H9 (cell line): ENCODE measurements around the gene PHYH. TPM values are rescaled to one million over a fixed set of nuclear protein-coding genes. Genes with fewer than 3 reads are reported as not detected.
A peak's percentile ranks its signal among the peaks of the same experiment; 100 is the strongest.

Experiments used
- DNase-seq: peaks from one replicate; pipeline ENCODE4 v3.0.0-alpha.2; 2017
- H2AFZ ChIP-seq: one replicate; pipeline ENCODE4 v1.6.1; 2013; ENCODE audit warnings: mild to moderate bottlenecking, low read length, control low read depth, moderate library complexity
- H2AK5ac ChIP-seq: 2 replicates; pipeline ENCODE4 v1.6.1; 2013; ENCODE audit warnings: low read length, control low read depth, mixed read lengths; ENCODE audit not compliant: insufficient read length
- H2BK120ac ChIP-seq: one replicate; pipeline ENCODE4 v1.6.1; 2013; ENCODE audit warnings: low read depth, mild to moderate bottlenecking, low read length, control low read depth, inconsistent platforms; ENCODE audit not compliant: poor library complexity, severe bottlenecking
- H2BK12ac ChIP-seq: 2 replicates; pipeline ENCODE4 v1.6.1; 2013; ENCODE audit warnings: low read length, control low read depth, mixed read lengths, low read depth; ENCODE audit not compliant: insufficient read length
- H2BK15ac ChIP-seq: 2 replicates; pipeline ENCODE4 v1.6.1; 2013; ENCODE audit warnings: low read depth, low read length, control low read depth
- H2BK20ac ChIP-seq: one replicate; pipeline ENCODE4 v1.6.1; 2013; ENCODE audit warnings: low read depth, mild to moderate bottlenecking, low read length, control low read depth, inconsistent platforms; ENCODE audit not compliant: poor library complexity, severe bottlenecking
- H2BK5ac ChIP-seq: 2 replicates; pipeline ENCODE4 v1.6.1; 2013; ENCODE audit warnings: low read length, control low read depth, mixed read lengths; ENCODE audit not compliant: insufficient read length
- H3K14ac ChIP-seq: 2 replicates; pipeline ENCODE4 v1.6.1; 2013; ENCODE audit warnings: low read length, control low read depth; ENCODE audit not compliant: insufficient read depth
- H3K18ac ChIP-seq: 2 replicates; pipeline ENCODE4 v1.6.1; 2013; ENCODE audit warnings: low read depth, mild to moderate bottlenecking, mixed read lengths, low read length, control low read depth; ENCODE audit not compliant: insufficient read length
- H3K23ac ChIP-seq: 2 replicates; pipeline ENCODE4 v1.6.1; 2013; ENCODE audit warnings: low read length, control low read depth, mixed read lengths, low read depth; ENCODE audit not compliant: insufficient read length
- H3K23me2 ChIP-seq: 2 replicates; pipeline ENCODE4 v1.6.1; 2013; ENCODE audit warnings: low read depth, mild to moderate bottlenecking, mixed read lengths, low read length, control low read depth; ENCODE audit not compliant: insufficient read length, poor library complexity, severe bottlenecking
- H3K27ac ChIP-seq: 2 replicates; pipeline ENCODE4 v1.5.1; 2013; ENCODE audit warnings: low read length, control low read depth, mixed read lengths, low read depth; ENCODE audit not compliant: insufficient read length
- H3K27me3 ChIP-seq: 2 replicates; pipeline ENCODE4 v1.6.1; 2013; ENCODE audit warnings: low read length, control low read depth, inconsistent platforms; ENCODE audit not compliant: insufficient read depth
- H3K4ac ChIP-seq: 2 replicates; pipeline ENCODE4 v1.6.1; 2013; ENCODE audit warnings: low read depth, mild to moderate bottlenecking, control low read depth, inconsistent platforms, low read length, moderate library complexity
- H3K4me1 ChIP-seq: 2 replicates; pipeline ENCODE4 v1.6.1; 2013; ENCODE audit warnings: low read length, control low read depth, inconsistent platforms; ENCODE audit not compliant: insufficient read depth
- H3K4me2 ChIP-seq: 2 replicates; pipeline ENCODE4 v1.6.1; 2013; ENCODE audit warnings: low read length, control low read depth, mixed read lengths; ENCODE audit not compliant: insufficient read length, insufficient read depth
- H3K56ac ChIP-seq: 2 replicates; pipeline ENCODE4 v1.6.1; 2013; ENCODE audit warnings: low read depth, mild to moderate bottlenecking, mixed read lengths, low read length, control low read depth; ENCODE audit not compliant: insufficient read length
- H3K79me1 ChIP-seq: 2 replicates; pipeline ENCODE4 v1.6.1; 2013; ENCODE audit warnings: low read depth, mild to moderate bottlenecking, moderate library complexity, low read length, control low read depth, inconsistent platforms; ENCODE audit not compliant: insufficient read depth, poor library complexity, severe bottlenecking
- H3K79me2 ChIP-seq: 2 replicates; pipeline ENCODE4 v1.6.1; 2013; ENCODE audit warnings: low read length, control low read depth, inconsistent platforms; ENCODE audit not compliant: insufficient read depth
- H3K9ac ChIP-seq: 2 replicates; pipeline ENCODE4 v1.6.1; 2013; ENCODE audit warnings: low read length, control low read depth, mixed read lengths; ENCODE audit not compliant: insufficient read length; ENCODE audit errors: extremely low read depth
- H3K9me3 ChIP-seq: one replicate; pipeline ENCODE4 v1.6.1; 2013; ENCODE audit warnings: low read depth, low read length, inconsistent platforms; ENCODE audit not compliant: control insufficient read depth
- H3T11ph ChIP-seq: one replicate; pipeline ENCODE4 v1.6.1; 2013; ENCODE audit warnings: mild to moderate bottlenecking, low read length, control low read depth, inconsistent platforms
- H4K20me1 ChIP-seq: one replicate; pipeline ENCODE4 v1.6.1; 2013; ENCODE audit not compliant: control insufficient read depth, insufficient read length, insufficient read depth
- H4K5ac ChIP-seq: 2 replicates; pipeline ENCODE4 v1.6.1; 2013; ENCODE audit warnings: low read depth, mild to moderate bottlenecking, mixed read lengths, low read length, control low read depth; ENCODE audit not compliant: insufficient read length
- H4K8ac ChIP-seq: replicated peaks from 2 replicates; pipeline ENCODE4 v1.6.1; 2013; ENCODE audit warnings: low read length, control low read depth, mixed read lengths, low read depth; ENCODE audit not compliant: insufficient read length
- H4K91ac ChIP-seq: 2 replicates; pipeline ENCODE4 v1.6.1; 2013; ENCODE audit warnings: low read depth, mild to moderate bottlenecking, moderate library complexity, mixed read lengths, low read length, control low read depth; ENCODE audit not compliant: insufficient read length
- H3K27ac Mint-ChIP-seq, 3 experiments: 2 replicates in 2 of 3; 3 replicates in 1 of 3; pipeline ENCODE4 v1.8.0; 2020 to 2021; ENCODE audit warnings: mixed read lengths in 3 of 3, mild to moderate bottlenecking in 1 of 3, moderate library complexity in 1 of 3
- H3K27me3 Mint-ChIP-seq: 2 replicates; pipeline ENCODE4 v1.8.0; 2021; ENCODE audit warnings: low read depth, mild to moderate bottlenecking, moderate library complexity, mixed read lengths
- H3K36me3 Mint-ChIP-seq, 3 experiments: 2 replicates in 2 of 3; 3 replicates in 1 of 3; pipeline ENCODE4 v1.8.0; 2020 to 2021; ENCODE audit warnings: low read depth in 3 of 3, mixed read lengths in 3 of 3; ENCODE audit not compliant: insufficient read depth in 1 of 3
- H3K4me1 Mint-ChIP-seq, 2 experiments: 2 replicates each; pipeline ENCODE4 v1.8.0; 2020; ENCODE audit warnings: mixed read lengths in 2 of 2
- H3K4me3 Mint-ChIP-seq, 2 experiments: 2 replicates in 1 of 2; 3 replicates in 1 of 2; pipeline ENCODE4 v1.8.0; 2020 to 2021; ENCODE audit warnings: mild to moderate bottlenecking in 2 of 2, mixed read lengths in 2 of 2, moderate library complexity in 1 of 2
- H3K9me3 Mint-ChIP-seq, 2 experiments: 2 replicates in 1 of 2; 3 replicates in 1 of 2; pipeline ENCODE4 v1.8.0; 2020; ENCODE audit warnings: mild to moderate bottlenecking in 2 of 2, mixed read lengths in 2 of 2, moderate library complexity in 1 of 2
- CTCF ChIP-seq: fragments of 200-600 bp; sonication (generic); conservative IDR thresholded peaks from 3 replicates; pipeline ENCODE4 v1.8.0; 2021; ENCODE audit warnings: antibody characterized with exemption, mild to moderate bottlenecking
- WGBS: extraction: QIAGEN DNeasy Blood & Tissue Kit; methylation state at CpG from one replicate; pipeline ENCODE4 v1.1.7; 2013; ENCODE audit warnings: missing lambda C conversion rate, low lambda C conversion rate, mixed read lengths; ENCODE audit not compliant: insufficient read length; ENCODE audit errors: extremely low coverage; 5-methylcytosine and 5-hydroxymethylcytosine counted together
- total RNA-seq: library from RNA; stranded (reverse); gene quantifications from 2 replicates; pipeline ENCODE4 v1.2.1, GENCODE V29; 2021

PHYH gene
- total RNA-seq, 1 experiment from 2014 or later, result 21.5 TPM

GRCh38 chr10:13328613-13329012 is 28.7 kb upstream of the PHYH start:
- no peak overlapping the region for H4K8ac ChIP-seq
- no peak overlapping the region for H4K5ac ChIP-seq
- Mint-ChIP-seq H3K36me3 (peaks cover 81 to 98% (median 94%) of the 10 kb centered on the region in 3 experiments), H3K4me1 (peaks cover 19 to 24% of the 10 kb centered on the region in 2 experiments), H3K27me3 (no peaks in the 10 kb centered on the region), H3K27ac (peak overlapping the region in 2 of 3 experiments; percentile 23 to 68; a peak in 3 of 7 replicates), H3K4me3 (no peak overlapping the region), H3K9me3 (no peaks in the 10 kb centered on the region; a peak in 1 of 5 replicates)
- H3K18ac ChIP-seq, result no peak overlapping the region
- no peak overlapping the region for H3T11ph ChIP-seq
- no peak for TF ChIP-seq CTCF
- no peak overlapping the region for H3K14ac ChIP-seq
- H3K56ac ChIP-seq, result no peak overlapping the region
- H3K27ac ChIP-seq, result no peak overlapping the region
- no peaks in the 10 kb centered on the region for H4K20me1 ChIP-seq
- no peak overlapping the region for H2BK12ac ChIP-seq
- no peak overlapping the region for H2BK120ac ChIP-seq
- H3K23ac ChIP-seq, result no peak overlapping the region
- no peaks in the 10 kb centered on the region for H3K23me2 ChIP-seq
- H3K4ac ChIP-seq, result no peak overlapping the region
- H2AFZ ChIP-seq, result no peak overlapping the region
- no peaks in the 10 kb centered on the region for H3K9me3 ChIP-seq
- no peak overlapping the region for H4K91ac ChIP-seq
- H3K4me1 ChIP-seq, result no peaks in the 10 kb centered on the region
- H2AK5ac ChIP-seq, result no peak overlapping the region
- 0 out of 2 replicates have a peak, but pooled peaks cover 3% of the 10 kb centered on the region for H3K27me3 ChIP-seq
- no peak overlapping the region for H3K9ac ChIP-seq
- H2BK5ac ChIP-seq, result no peak overlapping the region
- H2BK15ac ChIP-seq, result no peak overlapping the region
- no peak overlapping the region for H2BK20ac ChIP-seq
- no CpG with 5 or more reads among the region's 10 CpGs for WGBS
- H3K4me2 ChIP-seq, result no peak overlapping the region
- peaks cover 3% of the 10 kb centered on the region; the same call in 1 of the 2 replicates for H3K79me2 ChIP-seq
- H3K79me1 ChIP-seq, result peaks cover 4% of the 10 kb centered on the region
- DNase-seq, result no peak
